NCI-H345 treated with DMSO at 0.1 percent for 48 hours (cell line): ENCODE measurements around the gene NTM.

Source experiments
- DNase-seq: peaks from one replicate; lab custom pipeline; 2025; ENCODE audit not compliant: unreplicated experiment; lab: John Stamatoyannopoulos, UW

Gene NTM

GRCh38 chr11:131543389-131544025 lies 173.1 kb downstream of the NTM start:
- DNase-seq, result no peak

GRCh38 chr11:131544591-131544990 lies 174.2 kb downstream of the NTM start:
- no peak for DNase-seq

GRCh38 chr11:131546218-131546895 lies 175.9 kb downstream of the NTM start:
- no peak for DNase-seq

- no peak for DNase-seq
These were observed 178.7 kb downstream of the NTM start for GRCh38 chr11:131549099-131549498.

GRCh38 chr11:131549770-131550169 lies 179.4 kb downstream of the NTM start:
- no peak for DNase-seq

GRCh38 chr11:131560287-131560686 lies 189.9 kb downstream of the NTM start:
- DNase-seq, result no peak

GRCh38 chr11:131561501-131561900 lies 191.1 kb downstream of the NTM start:
- DNase-seq, result no peak

GRCh38 chr11:131561972-131562371 lies 191.6 kb downstream of the NTM start:
- no peak for DNase-seq

- no peak for DNase-seq
These were observed 197.9 kb downstream of the NTM start for GRCh38 chr11:131568318-131568717.

GRCh38 chr11:131571571-131571970 lies 201.2 kb downstream of the NTM start:
- DNase-seq, result no peak

GRCh38 chr11:131572423-131572822 lies 202.0 kb downstream of the NTM start:
- DNase-seq, result no peak

- DNase-seq, result no peak
These were observed 209.5 kb downstream of the NTM start for GRCh38 chr11:131579932-131580387.

- no peak for DNase-seq
These were observed 210.1 kb downstream of the NTM start for GRCh38 chr11:131580476-131580875.

- no peak for DNase-seq
These were observed 210.6 kb downstream of the NTM start for GRCh38 chr11:131581046-131581445.

GRCh38 chr11:131582021-131582525 lies 211.7 kb downstream of the NTM start:
- no peak for DNase-seq

GRCh38 chr11:131583421-131583820 lies 213.0 kb downstream of the NTM start:
- DNase-seq, result no peak

GRCh38 chr11:131583938-131584337 lies 213.5 kb downstream of the NTM start:
- DNase-seq, result no peak

- DNase-seq, result no peak
These were observed 214.6 kb downstream of the NTM start for GRCh38 chr11:131584785-131585592.

GRCh38 chr11:131588057-131588456 lies 217.6 kb downstream of the NTM start:
- no peak for DNase-seq

- DNase-seq, result no peak
These were observed 220.6 kb downstream of the NTM start for GRCh38 chr11:131591051-131591461.

GRCh38 chr11:131592152-131592551 lies 221.7 kb downstream of the NTM start:
- no peak for DNase-seq

- DNase-seq, result no peak
These were observed 222.3 kb downstream of the NTM start for GRCh38 chr11:131592734-131593133.
